Tibial nerve (tissue), 3 donors: ENCODE data around the gene TRAK1.

Source experiments
- CTCF ChIP-seq, 5 experiments: fragments of 200-600 bp in 3 of 5; fragments of 450-650 bp in 2 of 5; sonication (generic) in 3 of 5; IDR thresholded peaks; one replicate each; pipeline ENCODE4 v1.5.1; 2016 to 2019; ENCODE audit warnings: antibody characterized with exemption in 5 of 5, mild to moderate bottlenecking in 3 of 5, moderate library complexity in 2 of 5
- POLR2A ChIP-seq, 2 donors: fragments of 450-650 bp; IDR thresholded peaks; one replicate each; pipeline ENCODE4 v1.6.1; 2017; ENCODE audit warnings: antibody characterized with exemption in 2 of 2, mild to moderate bottlenecking in 2 of 2, moderate library complexity in 2 of 2

- TF ChIP-seq CTCF (IDR thresholded peaks at IDR 0.05) = no peak
- no peak for TF ChIP-seq POLR2A (IDR thresholded peaks at IDR 0.05)
These were observed 24.1 kb downstream of the TRAK1 start for GRCh38 chr3:42115215-42115614.
